WTC11 (cell line): Measurements from ENCODE around the gene NEDD8. TPM values are rescaled to one million over a fixed set of nuclear protein-coding genes. Genes with fewer than 3 reads are reported as not detected.

Source experiments
- ATAC-seq: fragments of 200-7000 bp; cut with Tn5 transposase; 2 replicates; pipeline ENCODE4 v1.10.0; 2021; ENCODE audit warnings: mild to moderate bottlenecking, moderate library complexity
- CTCF ChIA-PET: fragments of 300-600 bp; sonication (Branson Sonifier 250); formaldehyde crosslinking; loops from one replicate; lab custom pipeline; 2021; ENCODE audit warnings: antibody characterized with exemption; lab: Charles Lee
- POLR2A ChIA-PET: fragments of 350-600 bp; sonication (Branson Sonifier 250); formaldehyde crosslinking; loops from one replicate; lab custom pipeline; 2021; ENCODE audit warnings: antibody characterized with exemption; lab: Charles Lee
- DNase-seq: peaks from one replicate; pipeline ENCODE4 v3.0.0; 2021; ENCODE audit warnings: low spot score
- H3K27ac Mint-ChIP-seq: 2 replicates; pipeline ENCODE4 v1.8.0; 2021; ENCODE audit warnings: mixed read lengths
- H3K27me3 Mint-ChIP-seq: 2 replicates; pipeline ENCODE4 v1.8.0; 2021; ENCODE audit warnings: low read depth, mild to moderate bottlenecking, moderate library complexity, mixed read lengths
- H3K36me3 Mint-ChIP-seq: 2 replicates; pipeline ENCODE4 v1.8.0; 2021; ENCODE audit warnings: mixed read lengths
- H3K4me1 Mint-ChIP-seq: 2 replicates; pipeline ENCODE4 v1.8.0; 2022; ENCODE audit warnings: mixed read lengths
- H3K4me3 Mint-ChIP-seq: 2 replicates; pipeline ENCODE4 v1.8.0; 2021; ENCODE audit warnings: mild to moderate bottlenecking, moderate library complexity, mixed read lengths
- H3K9me3 Mint-ChIP-seq: 2 replicates; pipeline ENCODE4 v1.8.0; 2021; ENCODE audit warnings: mixed read lengths
- CTCF ChIP-seq: fragments of 200-600 bp; IDR thresholded peaks from 2 replicates; pipeline ENCODE4 v1.8.0; 2022; ENCODE audit warnings: antibody characterized with exemption
- FOXP1 ChIP-seq: sonication (generic); formaldehyde crosslinking; IDR thresholded peaks from 2 replicates; pipeline ENCODE4 v1.8.0; 2022; ENCODE audit warnings: missing genetic modification reagents, mild to moderate bottlenecking, moderate library complexity, borderline replicate concordance
- FOXP4 ChIP-seq: sonication (generic); formaldehyde crosslinking; IDR thresholded peaks from 2 replicates; pipeline ENCODE4 v1.8.0; 2022; ENCODE audit warnings: mild to moderate bottlenecking, missing genetic modification reagents
- GABPB1 ChIP-seq: sonication (generic); formaldehyde crosslinking; IDR thresholded peaks from 2 replicates; pipeline ENCODE4 v1.8.1; 2023; ENCODE audit warnings: mild to moderate bottlenecking, missing genetic modification reagents
- NR3C1 ChIP-seq: sonication (generic); formaldehyde crosslinking; conservative IDR thresholded peaks from 2 replicates; pipeline ENCODE4 v1.8.1; 2023; ENCODE audit warnings: low read depth, mild to moderate bottlenecking, missing genetic modification reagents
- PREB ChIP-seq: sonication (generic); formaldehyde crosslinking; IDR thresholded peaks from 2 replicates; pipeline ENCODE4 v1.8.1; 2022; ENCODE audit warnings: mild to moderate bottlenecking, missing genetic modification reagents, moderate library complexity, borderline replicate concordance
- SMAD3 ChIP-seq: sonication (generic); formaldehyde crosslinking; IDR thresholded peaks from 2 replicates; pipeline ENCODE4 v1.8.0; 2022; ENCODE audit warnings: missing genetic modification reagents, mild to moderate bottlenecking, borderline replicate concordance
- TEAD4 ChIP-seq: sonication (generic); formaldehyde crosslinking; IDR thresholded peaks from 2 replicates; pipeline ENCODE4 v1.8.0; 2022; ENCODE audit warnings: mild to moderate bottlenecking, missing genetic modification reagents
- ZNF121 ChIP-seq: sonication (generic); formaldehyde crosslinking; IDR thresholded peaks from 2 replicates; pipeline ENCODE4 v1.8.0; 2023; ENCODE audit warnings: missing genetic modification reagents
- ZNF423 ChIP-seq: fragments of 250-450 bp; sonication (Bioruptor Pico); IDR thresholded peaks from 2 replicates; pipeline ENCODE4 v2.1.2; 2022; ENCODE audit warnings: mild to moderate bottlenecking, moderate library complexity
- total RNA-seq: library from RNA; stranded (reverse); gene quantifications from 3 replicates; pipeline ENCODE4 v1.2.3, GENCODE V29; 2021
- TF ChIP-seq, protein P1 (sequence below): sonication (generic); formaldehyde crosslinking; IDR thresholded peaks from 2 replicates; pipeline ENCODE4 v1.8.0; 2022; ENCODE audit warnings: mild to moderate bottlenecking, missing genetic modification reagents
- TF ChIP-seq, protein P2 (sequence below): fragments of 250-450 bp; sonication (Bioruptor Pico); IDR thresholded peaks from 2 replicates; pipeline ENCODE4 v1.9.0; 2021; ENCODE audit warnings: mild to moderate bottlenecking
- TF ChIP-seq, protein P3 (sequence below): sonication (generic); formaldehyde crosslinking; IDR thresholded peaks from 2 replicates; pipeline ENCODE4 v1.8.1; 2023; ENCODE audit warnings: mild to moderate bottlenecking, moderate library complexity, missing genetic modification reagents
- TF ChIP-seq, protein P4 (sequence below): sonication (generic); formaldehyde crosslinking; IDR thresholded peaks from 2 replicates; pipeline ENCODE4 v1.8.1; 2022; ENCODE audit warnings: low read depth, mild to moderate bottlenecking, moderate library complexity, missing genetic modification reagents, borderline replicate concordance
- TF ChIP-seq, protein P5 (sequence below): fragments of 250-450 bp; sonication (Bioruptor Pico); IDR thresholded peaks from 2 replicates; pipeline ENCODE4 v2.1.2; 2022; ENCODE audit warnings: mild to moderate bottlenecking, moderate library complexity
- TF ChIP-seq, protein P6 (sequence below): sonication (generic); formaldehyde crosslinking; IDR thresholded peaks from 2 replicates; pipeline ENCODE4 v1.8.1; 2023; ENCODE audit warnings: mild to moderate bottlenecking, missing genetic modification reagents

NEDD8 gene
- total RNA-seq, 1 experiment from 2014 or later: 233 TPM

DNA sequence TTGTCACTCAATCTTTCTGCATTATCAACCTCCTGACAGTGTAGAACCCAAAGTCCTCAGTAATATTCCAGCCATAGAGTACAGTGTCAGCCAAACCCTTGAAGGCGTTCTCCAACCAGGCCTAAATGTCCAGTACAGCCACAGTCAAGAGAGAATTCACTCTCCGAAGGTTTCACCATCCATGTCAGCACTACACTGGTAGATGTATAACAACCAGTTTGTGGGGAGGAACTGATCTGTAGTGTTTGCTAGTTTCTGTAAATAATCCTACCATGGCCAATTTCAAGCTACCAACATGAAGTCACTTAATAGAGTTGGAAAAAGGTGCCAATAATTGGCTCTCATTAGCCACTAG, 15.8 kb downstream of the NEDD8 start:
- no peaks in the 10 kb centered on the region; the same call in 1 of the 2 replicates for H3K27me3 Mint-ChIP-seq
- H3K27ac Mint-ChIP-seq: peak overlapping the region; percentile 97
- TF ChIP-seq, protein P1, sequence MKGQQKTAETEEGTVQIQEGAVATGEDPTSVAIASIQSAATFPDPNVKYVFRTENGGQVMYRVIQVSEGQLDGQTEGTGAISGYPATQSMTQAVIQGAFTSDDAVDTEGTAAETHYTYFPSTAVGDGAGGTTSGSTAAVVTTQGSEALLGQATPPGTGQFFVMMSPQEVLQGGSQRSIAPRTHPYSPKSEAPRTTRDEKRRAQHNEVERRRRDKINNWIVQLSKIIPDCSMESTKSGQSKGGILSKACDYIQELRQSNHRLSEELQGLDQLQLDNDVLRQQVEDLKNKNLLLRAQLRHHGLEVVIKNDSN (CRISPR knock-in tag): no peak
- H3K9me3 Mint-ChIP-seq: no peaks in the 10 kb centered on the region
- ChIA-PET CTCF (interaction anchor here (0.8 to 2.6 kb wide), 18 partner anchors 11 to 226 kb away, joined by 3 to 31 read pairs (median 5); partner anchors contain the start of genes CIDEB, IPO4, IRF9 and PSME2), POLR2A (interaction anchor here (1.1 to 2.1 kb wide), 4 partner anchors 20 to 55 kb away, joined by 3 to 10 read pairs (median 8); partner anchors contain the start of genes IPO4, RABGGTA, TINF2 and TM9SF1)
- peaks cover 23% of the 10 kb centered on the region for H3K4me1 Mint-ChIP-seq
- no peak for DNase-seq
- no peak for ATAC-seq
- peaks cover 10% of the 10 kb centered on the region for H3K36me3 Mint-ChIP-seq
- peak overlapping the region; percentile 96 for H3K4me3 Mint-ChIP-seq

DNA sequence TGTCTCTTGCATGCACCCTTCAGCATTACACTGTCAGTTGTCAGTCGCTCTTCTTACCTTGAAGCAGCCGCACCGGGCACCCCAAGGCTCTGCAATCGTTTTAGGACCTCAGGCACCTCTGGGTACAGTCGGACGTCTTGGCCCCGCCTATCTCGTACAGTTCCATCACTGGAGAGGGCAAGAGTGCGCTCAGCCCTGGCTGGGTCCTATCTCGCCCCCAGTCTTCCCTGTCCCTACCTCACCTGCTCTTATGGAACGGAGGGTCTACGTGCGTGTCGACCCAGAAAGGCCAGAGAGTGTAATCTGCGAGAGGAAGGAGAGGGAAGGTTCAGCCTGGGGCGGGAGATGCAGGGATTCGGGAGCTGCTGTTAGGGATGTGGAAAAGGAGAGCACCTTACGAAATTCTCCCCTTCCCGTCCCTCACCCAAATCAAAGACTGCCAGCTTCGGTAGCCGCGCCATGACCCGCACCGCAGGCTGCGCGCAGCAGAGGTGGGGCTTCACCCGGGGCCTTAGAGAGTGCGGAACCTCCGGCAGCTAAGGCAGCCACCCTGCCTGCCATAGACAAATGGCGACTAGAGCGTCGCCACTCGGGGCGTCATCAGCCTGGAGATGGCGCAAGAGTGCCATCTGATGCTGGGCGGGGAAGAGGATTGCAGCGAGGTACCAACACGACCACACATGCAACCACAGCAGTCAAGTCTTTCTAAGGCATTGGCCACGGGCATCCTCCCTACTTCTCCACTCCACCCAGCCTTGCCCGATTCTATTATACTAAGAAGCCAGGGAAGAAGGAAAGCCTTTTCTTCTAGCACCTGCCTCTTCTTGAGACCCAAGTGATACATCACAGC, 16.4 kb downstream of the NEDD8 start, which contains the start of gene MDP1:
Gene MDP1, minus strand, starts transcription at position 572 of the 850 bp plus-strand sequence. Its CDS starts 111 bp downstream, at position 461.
- Mint-ChIP-seq H3K9me3 (no peaks in the 10 kb centered on the region), H3K4me3 (peak within 1 kb of the TSS; percentile 96), H3K27ac (peak within 1 kb of the TSS; percentile 97), H3K4me1 (peaks cover 23% of the 10 kb centered on the region), H3K36me3 (peaks cover 13% of the 10 kb centered on the region), H3K27me3 (no peaks in the 10 kb centered on the region; the same call in 1 of the 2 replicates)
- ChIA-PET CTCF (interaction anchor here (0.6 to 2.6 kb wide), 21 partner anchors 12 to 226 kb away, joined by 3 to 31 read pairs (median 5); partner anchors contain the start of genes CIDEB, DHRS1, IPO4 and IRF9), POLR2A (interaction anchor here (0.7 to 2.1 kb wide), 5 partner anchors 20 to 70 kb away, joined by 3 to 10 read pairs (median 7); partner anchors contain the start of genes IPO4, PSME2, RABGGTA and TINF2)
- DNase-seq: peak; percentile 85
- peak; percentile 71 for ATAC-seq
- TF ChIP-seq, protein P2, sequence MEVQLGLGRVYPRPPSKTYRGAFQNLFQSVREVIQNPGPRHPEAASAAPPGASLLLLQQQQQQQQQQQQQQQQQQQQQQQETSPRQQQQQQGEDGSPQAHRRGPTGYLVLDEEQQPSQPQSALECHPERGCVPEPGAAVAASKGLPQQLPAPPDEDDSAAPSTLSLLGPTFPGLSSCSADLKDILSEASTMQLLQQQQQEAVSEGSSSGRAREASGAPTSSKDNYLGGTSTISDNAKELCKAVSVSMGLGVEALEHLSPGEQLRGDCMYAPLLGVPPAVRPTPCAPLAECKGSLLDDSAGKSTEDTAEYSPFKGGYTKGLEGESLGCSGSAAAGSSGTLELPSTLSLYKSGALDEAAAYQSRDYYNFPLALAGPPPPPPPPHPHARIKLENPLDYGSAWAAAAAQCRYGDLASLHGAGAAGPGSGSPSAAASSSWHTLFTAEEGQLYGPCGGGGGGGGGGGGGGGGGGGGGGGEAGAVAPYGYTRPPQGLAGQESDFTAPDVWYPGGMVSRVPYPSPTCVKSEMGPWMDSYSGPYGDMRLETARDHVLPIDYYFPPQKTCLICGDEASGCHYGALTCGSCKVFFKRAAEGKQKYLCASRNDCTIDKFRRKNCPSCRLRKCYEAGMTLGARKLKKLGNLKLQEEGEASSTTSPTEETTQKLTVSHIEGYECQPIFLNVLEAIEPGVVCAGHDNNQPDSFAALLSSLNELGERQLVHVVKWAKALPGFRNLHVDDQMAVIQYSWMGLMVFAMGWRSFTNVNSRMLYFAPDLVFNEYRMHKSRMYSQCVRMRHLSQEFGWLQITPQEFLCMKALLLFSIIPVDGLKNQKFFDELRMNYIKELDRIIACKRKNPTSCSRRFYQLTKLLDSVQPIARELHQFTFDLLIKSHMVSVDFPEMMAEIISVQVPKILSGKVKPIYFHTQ (CRISPR knock-in tag): peak; percentile 5; the same call in 1 of the 2 replicates
- TF ChIP-seq FOXP4 (CRISPR knock-in tag): no peak
- peak; percentile 94 for TF ChIP-seq GABPB1 (CRISPR knock-in tag)
- TF ChIP-seq, protein P3, sequence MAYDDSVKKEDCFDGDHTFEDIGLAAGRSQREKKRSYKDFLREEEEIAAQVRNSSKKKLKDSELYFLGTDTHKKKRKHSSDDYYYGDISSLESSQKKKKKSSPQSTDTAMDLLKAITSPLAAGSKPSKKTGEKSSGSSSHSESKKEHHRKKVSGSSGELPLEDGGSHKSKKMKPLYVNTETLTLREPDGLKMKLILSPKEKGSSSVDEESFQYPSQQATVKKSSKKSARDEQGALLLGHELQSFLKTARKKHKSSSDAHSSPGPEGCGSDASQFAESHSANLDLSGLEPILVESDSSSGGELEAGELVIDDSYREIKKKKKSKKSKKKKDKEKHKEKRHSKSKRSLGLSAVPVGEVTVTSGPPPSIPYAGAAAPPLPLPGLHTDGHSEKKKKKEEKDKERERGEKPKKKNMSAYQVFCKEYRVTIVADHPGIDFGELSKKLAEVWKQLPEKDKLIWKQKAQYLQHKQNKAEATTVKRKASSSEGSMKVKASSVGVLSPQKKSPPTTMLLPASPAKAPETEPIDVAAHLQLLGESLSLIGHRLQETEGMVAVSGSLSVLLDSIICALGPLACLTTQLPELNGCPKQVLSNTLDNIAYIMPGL (CRISPR knock-in tag): peak; percentile 79; the same call in 1 of the 2 replicates
- 0 out of 2 replicates have a peak, but pooled peaks have one; percentile 57 for TF ChIP-seq SMAD3
- 0 out of 2 replicates have a peak, but pooled peaks have one; percentile 31 for TF ChIP-seq TEAD4 (CRISPR knock-in tag)
- TF ChIP-seq ZNF121: no peak
- TF ChIP-seq, protein P4, sequence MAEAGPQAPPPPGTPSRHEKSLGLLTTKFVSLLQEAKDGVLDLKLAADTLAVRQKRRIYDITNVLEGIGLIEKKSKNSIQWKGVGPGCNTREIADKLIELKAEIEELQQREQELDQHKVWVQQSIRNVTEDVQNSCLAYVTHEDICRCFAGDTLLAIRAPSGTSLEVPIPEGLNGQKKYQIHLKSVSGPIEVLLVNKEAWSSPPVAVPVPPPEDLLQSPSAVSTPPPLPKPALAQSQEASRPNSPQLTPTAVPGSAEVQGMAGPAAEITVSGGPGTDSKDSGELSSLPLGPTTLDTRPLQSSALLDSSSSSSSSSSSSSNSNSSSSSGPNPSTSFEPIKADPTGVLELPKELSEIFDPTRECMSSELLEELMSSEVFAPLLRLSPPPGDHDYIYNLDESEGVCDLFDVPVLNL (CRISPR knock-in tag): no peak
- TF ChIP-seq NR3C1 (CRISPR knock-in tag): no peak
- TF ChIP-seq, protein P5, sequence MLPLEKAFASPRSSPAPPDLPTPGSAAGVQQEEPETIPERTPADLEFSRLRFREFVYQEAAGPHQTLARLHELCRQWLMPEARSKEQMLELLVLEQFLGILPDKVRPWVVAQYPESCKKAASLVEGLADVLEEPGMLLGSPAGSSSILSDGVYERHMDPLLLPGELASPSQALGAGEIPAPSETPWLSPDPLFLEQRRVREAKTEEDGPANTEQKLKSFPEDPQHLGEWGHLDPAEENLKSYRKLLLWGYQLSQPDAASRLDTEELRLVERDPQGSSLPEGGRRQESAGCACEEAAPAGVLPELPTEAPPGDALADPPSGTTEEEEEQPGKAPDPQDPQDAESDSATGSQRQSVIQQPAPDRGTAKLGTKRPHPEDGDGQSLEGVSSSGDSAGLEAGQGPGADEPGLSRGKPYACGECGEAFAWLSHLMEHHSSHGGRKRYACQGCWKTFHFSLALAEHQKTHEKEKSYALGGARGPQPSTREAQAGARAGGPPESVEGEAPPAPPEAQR (CRISPR knock-in tag): no peak
- peak; percentile 88 for TF ChIP-seq FOXP1 (CRISPR knock-in tag)
- no peak for TF ChIP-seq CTCF
- TF ChIP-seq, protein P6, sequence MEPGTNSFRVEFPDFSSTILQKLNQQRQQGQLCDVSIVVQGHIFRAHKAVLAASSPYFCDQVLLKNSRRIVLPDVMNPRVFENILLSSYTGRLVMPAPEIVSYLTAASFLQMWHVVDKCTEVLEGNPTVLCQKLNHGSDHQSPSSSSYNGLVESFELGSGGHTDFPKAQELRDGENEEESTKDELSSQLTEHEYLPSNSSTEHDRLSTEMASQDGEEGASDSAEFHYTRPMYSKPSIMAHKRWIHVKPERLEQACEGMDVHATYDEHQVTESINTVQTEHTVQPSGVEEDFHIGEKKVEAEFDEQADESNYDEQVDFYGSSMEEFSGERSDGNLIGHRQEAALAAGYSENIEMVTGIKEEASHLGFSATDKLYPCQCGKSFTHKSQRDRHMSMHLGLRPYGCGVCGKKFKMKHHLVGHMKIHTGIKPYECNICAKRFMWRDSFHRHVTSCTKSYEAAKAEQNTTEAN (CRISPR knock-in tag): no peak
- peak; percentile 58; the same call in 1 of the 2 replicates for TF ChIP-seq PREB (CRISPR knock-in tag)
- TF ChIP-seq ZNF423 (CRISPR knock-in tag): no peak
